PC-9 (cell line): ENCODE data around the gene RYR3. TPM values are rescaled to one million over a fixed set of nuclear protein-coding genes. Genes with fewer than 3 reads are reported as not detected.

Source experiments
- BruUV-seq: library from RNA; stranded (reverse); fragments of 400-500 nt; replicated peaks from 2 replicates; lab custom pipeline; 2021; lab: Mats Ljungman, UMichigan
- CTCF ChIA-PET: fragments of 300-600 bp; sonication (Branson Sonifier 250); formaldehyde crosslinking; loops from one replicate; lab custom pipeline; 2022; ENCODE audit warnings: antibody characterized with exemption; lab: Charles Lee
- POLR2A ChIA-PET: fragments of 300-600 bp; sonication (Branson Sonifier 250); formaldehyde crosslinking; loops from one replicate; lab custom pipeline; 2022; ENCODE audit warnings: antibody characterized with exemption; ENCODE audit not compliant: unreplicated experiment; lab: Charles Lee
- DNase-seq, 2 experiments: peaks; one replicate each; pipeline versions ENCODE4 v3.0.0 to v3.0.0-alpha.2; 2015 to 2022; ENCODE audit warnings: mixed read lengths in 1 of 2
- H2AFZ ChIP-seq: fragments of 200-600 bp; sonication (generic); 2 replicates; pipeline ENCODE4 v1.8.1; 2017; ENCODE audit warnings: antibody characterized with exemption
- H3F3A ChIP-seq: fragments of 200-600 bp; sonication (generic); 2 replicates; pipeline ENCODE4 v1.8.1; 2017; ENCODE audit warnings: antibody characterized with exemption, mild to moderate bottlenecking, low read depth; ENCODE audit not compliant: insufficient read depth
- H3K27ac ChIP-seq: fragments of 200-600 bp; sonication (generic); 2 replicates; pipeline ENCODE4 v1.6.1; 2016; ENCODE audit warnings: mixed run types
- H3K27me3 ChIP-seq: fragments of 200-600 bp; sonication (generic); 2 replicates; pipeline ENCODE4 v1.6.1; 2016; ENCODE audit warnings: low read depth, mixed run types; ENCODE audit not compliant: insufficient read depth
- H3K36me3 ChIP-seq: fragments of 200-600 bp; sonication (generic); 2 replicates; pipeline ENCODE4 v1.6.1; 2016; ENCODE audit warnings: low read depth, mixed run types
- H3K4me1 ChIP-seq: fragments of 200-600 bp; sonication (generic); replicated peaks from 2 replicates; pipeline ENCODE4 v1.6.1; 2016; ENCODE audit warnings: mixed run types; ENCODE audit not compliant: insufficient read depth
- H3K4me2 ChIP-seq: fragments of 200-600 bp; sonication (generic); 2 replicates; pipeline ENCODE4 v1.6.1; 2017; ENCODE audit warnings: mixed run types
- H3K4me3 ChIP-seq: fragments of 200-600 bp; sonication (generic); 2 replicates; pipeline ENCODE4 v1.6.1; 2016; ENCODE audit warnings: mixed run types
- H3K79me2 ChIP-seq: fragments of 200-600 bp; sonication (generic); 2 replicates; pipeline ENCODE4 v1.6.1; 2017; ENCODE audit warnings: low read depth, mixed run types
- H3K9me2 ChIP-seq: fragments of 200-600 bp; sonication (generic); 2 replicates; pipeline ENCODE4 v1.8.1; 2017; ENCODE audit warnings: mild to moderate bottlenecking; ENCODE audit not compliant: insufficient read depth
- H3K9me3 ChIP-seq: fragments of 200-600 bp; sonication (generic); 2 replicates; pipeline ENCODE4 v1.8.1; 2016; ENCODE audit warnings: low read depth; ENCODE audit not compliant: insufficient read depth
- H4K20me1 ChIP-seq: fragments of 200-600 bp; sonication (generic); 2 replicates; pipeline ENCODE4 v1.8.1; 2017; ENCODE audit not compliant: insufficient read depth
- EZH2 ChIP-seq: fragments of 200-600 bp; sonication (generic); IDR thresholded peaks from 2 replicates; pipeline ENCODE4 v1.8.0; 2017; ENCODE audit warnings: antibody characterized with exemption, low read depth
- intact Hi-C: fragments of 100-400 bp; cut with micrococcal nuclease; formaldehyde crosslinking; loops from one replicate; pipeline ENCODE4 v1.10.0; 2022; ENCODE audit not compliant: unreplicated experiment
- total RNA-seq: library from RNA; stranded (reverse); gene quantifications from 2 replicates; pipeline ENCODE4 v1.2.3, GENCODE V29; 2021
- TF ChIP-seq, protein P1 (sequence below): fragments of 200-600 bp; sonication (generic); conservative IDR thresholded peaks from 2 replicates; pipeline ENCODE4 v1.6.1; 2017; ENCODE audit warnings: mixed run types, antibody characterized with exemption, mild to moderate bottlenecking, moderate library complexity

Gene RYR3
- total RNA-seq, 1 experiment from 2014 or later, result 0.15 TPM

DNA sequence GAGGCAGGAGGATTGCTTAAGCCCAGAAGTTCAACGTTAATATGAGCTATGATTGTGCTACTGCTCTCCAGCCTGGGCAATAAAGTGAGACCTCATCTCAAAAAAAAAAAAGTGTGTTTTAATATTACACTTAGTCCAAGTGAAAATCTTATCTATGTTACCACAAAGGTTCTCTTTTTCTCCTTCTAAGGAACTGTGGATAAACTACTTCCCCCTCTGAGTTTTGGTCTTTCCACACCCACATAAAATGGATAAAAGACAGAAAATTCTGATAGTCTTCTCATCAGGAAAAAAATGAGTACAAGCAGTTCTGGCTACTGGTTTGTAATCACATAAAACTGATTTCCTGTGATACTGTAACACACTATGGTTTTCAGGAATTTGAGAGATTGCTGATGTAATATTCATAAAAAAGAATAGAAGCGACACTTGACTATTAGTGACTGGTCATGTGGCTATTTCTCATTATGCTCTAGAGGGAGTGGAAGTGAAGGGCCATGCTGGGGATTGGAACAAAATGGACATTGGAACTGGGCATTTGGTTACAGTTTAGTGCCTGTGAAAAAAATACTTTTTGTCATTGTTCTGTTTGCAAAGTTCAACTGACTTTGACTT is 68.2 kb downstream of the RYR3 start:
- DNase-seq, result no peak
- H3K27ac ChIP-seq, result no peak overlapping the region
- no peaks in the 10 kb centered on the region for H3K79me2 ChIP-seq
- no peaks in the 10 kb centered on the region for H3F3A ChIP-seq
- no peaks in the 10 kb centered on the region for H3K36me3 ChIP-seq
- TF ChIP-seq, protein P1, sequence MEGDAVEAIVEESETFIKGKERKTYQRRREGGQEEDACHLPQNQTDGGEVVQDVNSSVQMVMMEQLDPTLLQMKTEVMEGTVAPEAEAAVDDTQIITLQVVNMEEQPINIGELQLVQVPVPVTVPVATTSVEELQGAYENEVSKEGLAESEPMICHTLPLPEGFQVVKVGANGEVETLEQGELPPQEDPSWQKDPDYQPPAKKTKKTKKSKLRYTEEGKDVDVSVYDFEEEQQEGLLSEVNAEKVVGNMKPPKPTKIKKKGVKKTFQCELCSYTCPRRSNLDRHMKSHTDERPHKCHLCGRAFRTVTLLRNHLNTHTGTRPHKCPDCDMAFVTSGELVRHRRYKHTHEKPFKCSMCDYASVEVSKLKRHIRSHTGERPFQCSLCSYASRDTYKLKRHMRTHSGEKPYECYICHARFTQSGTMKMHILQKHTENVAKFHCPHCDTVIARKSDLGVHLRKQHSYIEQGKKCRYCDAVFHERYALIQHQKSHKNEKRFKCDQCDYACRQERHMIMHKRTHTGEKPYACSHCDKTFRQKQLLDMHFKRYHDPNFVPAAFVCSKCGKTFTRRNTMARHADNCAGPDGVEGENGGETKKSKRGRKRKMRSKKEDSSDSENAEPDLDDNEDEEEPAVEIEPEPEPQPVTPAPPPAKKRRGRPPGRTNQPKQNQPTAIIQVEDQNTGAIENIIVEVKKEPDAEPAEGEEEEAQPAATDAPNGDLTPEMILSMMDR, result no peak
- no peak for TF ChIP-seq EZH2
- H3K9me3 ChIP-seq, result no peaks in the 10 kb centered on the region
- no peak overlapping the region for H3K4me3 ChIP-seq
- intact Hi-C loops, result no loop called here
- H3K4me1 ChIP-seq, result no peaks in the 10 kb centered on the region
- no peak overlapping the region for H3K4me2 ChIP-seq
- BruUV-seq, result no TSS peak
- no peaks in the 10 kb centered on the region for H3K9me2 ChIP-seq
- no peaks in the 10 kb centered on the region for H3K27me3 ChIP-seq
- POLR2A ChIA-PET, result no interaction called here
- no peaks in the 10 kb centered on the region for H4K20me1 ChIP-seq
- CTCF ChIA-PET, result no interaction called here
- no peak overlapping the region for H2AFZ ChIP-seq

DNA sequence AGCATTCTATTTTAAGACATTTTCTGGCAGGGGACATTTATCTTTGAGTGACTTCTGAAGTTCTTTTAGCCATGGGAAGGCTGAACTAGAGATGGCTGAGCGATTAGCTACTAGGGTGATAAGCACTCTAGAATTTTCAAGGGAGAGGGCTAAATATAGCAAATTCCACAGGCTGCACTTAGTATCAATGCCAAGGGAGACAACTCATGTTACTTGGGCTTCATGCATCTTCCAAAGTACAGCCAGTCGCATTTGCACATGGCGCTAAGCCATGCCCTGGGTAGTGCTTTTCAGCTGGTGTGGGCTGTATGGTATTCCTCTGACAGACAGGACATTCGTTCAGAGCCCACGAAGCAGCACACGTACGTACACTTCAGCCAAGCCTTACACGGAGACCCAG is 69.6 kb downstream of the RYR3 start:
- no peak for DNase-seq
- TF ChIP-seq, protein P1, result no peak
- no peak overlapping the region for H3K4me3 ChIP-seq
- H3K9me3 ChIP-seq, result no peaks in the 10 kb centered on the region
- intact Hi-C loops, result no loop called here
- H3K9me2 ChIP-seq, result no peaks in the 10 kb centered on the region
- H3K27me3 ChIP-seq, result no peaks in the 10 kb centered on the region
- H3F3A ChIP-seq, result no peaks in the 10 kb centered on the region
- no peak overlapping the region for H3K4me2 ChIP-seq
- H3K4me1 ChIP-seq, result no peaks in the 10 kb centered on the region
- H3K36me3 ChIP-seq, result no peaks in the 10 kb centered on the region
- ChIA-PET POLR2A (no interaction called here), CTCF (no interaction called here)
- no peak overlapping the region for H3K27ac ChIP-seq
- H4K20me1 ChIP-seq, result no peaks in the 10 kb centered on the region
- H2AFZ ChIP-seq, result no peak overlapping the region
- BruUV-seq, result no TSS peak
- no peaks in the 10 kb centered on the region for H3K79me2 ChIP-seq

- H3K27ac ChIP-seq, result no peak overlapping the region
- no peaks in the 10 kb centered on the region for H3F3A ChIP-seq
- no peak overlapping the region for H2AFZ ChIP-seq
- POLR2A ChIA-PET, result no interaction called here
- no peak for DNase-seq
- H3K36me3 ChIP-seq, result no peaks in the 10 kb centered on the region
- H3K79me2 ChIP-seq, result no peaks in the 10 kb centered on the region
- intact Hi-C loops, result no loop called here
- no peak overlapping the region for H3K4me2 ChIP-seq
- no peak overlapping the region for H3K4me3 ChIP-seq
- H3K4me1 ChIP-seq, result no peaks in the 10 kb centered on the region
- BruUV-seq, result no TSS peak
- H3K9me3 ChIP-seq, result no peaks in the 10 kb centered on the region
- H3K9me2 ChIP-seq, result no peaks in the 10 kb centered on the region
- no peaks in the 10 kb centered on the region for H4K20me1 ChIP-seq
- CTCF ChIA-PET, result no interaction called here
- TF ChIP-seq EZH2, result no peak
- TF ChIP-seq, protein P1, result no peak
- no peaks in the 10 kb centered on the region for H3K27me3 ChIP-seq
Measured at GRCh38 chr15:33382491-33382890, 71.7 kb downstream of the RYR3 start.
